D721Med (cell line): ENCODE data around the gene TTLL11.

Experiments used
- DNase-seq: peaks from one replicate; pipeline ENCODE4 v3.0.0; 2011; ENCODE audit warnings: low spot score; ENCODE audit not compliant: insufficient read length
- FAIRE-seq: peaks from 2 replicates; lab custom pipeline; 2011; peaks lifted over from hg19 to GRCh38; lab: Jason Lieb, UNC
- CTCF ChIP-seq: IDR thresholded peaks from 2 replicates; pipeline ENCODE4 v1.5.1; 2012; ENCODE audit warnings: mild to moderate bottlenecking, control low read depth; ENCODE audit not compliant: insufficient read depth; ENCODE audit errors: missing control alignments

TTLL11 gene

GRCh38 chr9:121781701-121782464 is 311.2 kb downstream of the TTLL11 start:
- no peak for DNase-seq
- no peak for FAIRE-seq
- no peak for TF ChIP-seq CTCF

GRCh38 chr9:121781145-121781548 is 312.0 kb downstream of the TTLL11 start:
- no peak for TF ChIP-seq CTCF
- no peak for DNase-seq
- no peak for FAIRE-seq

GRCh38 chr9:121780177-121781040 is 312.7 kb downstream of the TTLL11 start:
- no peak for FAIRE-seq
- DNase-seq: no peak
- TF ChIP-seq CTCF: no peak

- FAIRE-seq (no peak), DNase-seq (no peak)
- TF ChIP-seq CTCF: no peak
These were observed 313.6 kb downstream of the TTLL11 start for GRCh38 chr9:121779381-121780117.

- no peak for FAIRE-seq
- TF ChIP-seq CTCF: no peak
- DNase-seq: no peak
These were observed 314.6 kb downstream of the TTLL11 start for GRCh38 chr9:121778252-121779225.
